ENCODE measurements around the gene GRM7. TPM values are rescaled to one million over a fixed set of nuclear protein-coding genes. Genes with fewer than 3 reads are reported as not detected.

GRM7 gene
- total and polyA plus RNA-seq, 4 donors: 0.08 to 0.33 TPM; not detected in 2

DNA sequence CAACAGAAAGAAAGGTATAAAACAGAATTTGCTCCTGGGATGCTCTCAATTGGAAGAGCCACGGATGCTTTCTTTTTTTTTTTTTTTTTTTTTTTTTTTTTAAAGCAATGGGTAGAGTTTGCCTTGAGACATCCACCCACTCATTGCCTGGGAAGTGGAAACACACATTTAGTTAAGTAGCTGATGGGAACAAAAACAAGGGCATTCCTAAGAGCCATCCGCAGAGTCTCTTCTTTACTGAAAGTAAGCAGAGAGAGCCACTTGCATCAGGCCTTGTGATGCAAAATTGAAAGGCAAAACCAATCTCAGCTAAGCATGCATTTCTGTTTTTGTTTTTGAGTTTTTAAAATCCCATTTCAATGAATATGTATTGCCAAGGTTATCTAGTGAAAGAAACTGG is 852.8 kb downstream of the GRM7 start (continued):
- TF ChIP-seq NR2F2 (IDR thresholded peaks at IDR 0.05) (no peak), TAF1 (conservative IDR thresholded peaks at IDR 0.05) (no peak), EGR1 (IDR thresholded peaks at IDR 0.05; ENCODE audit: low read depth in 2 of 2) (no peak), JUND (IDR thresholded peaks at IDR 0.05) (no peak)
- TF ChIP-seq, protein P1, sequence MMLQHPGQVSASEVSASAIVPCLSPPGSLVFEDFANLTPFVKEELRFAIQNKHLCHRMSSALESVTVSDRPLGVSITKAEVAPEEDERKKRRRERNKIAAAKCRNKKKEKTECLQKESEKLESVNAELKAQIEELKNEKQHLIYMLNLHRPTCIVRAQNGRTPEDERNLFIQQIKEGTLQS (IDR thresholded peaks at IDR 0.05): no peak

DNA sequence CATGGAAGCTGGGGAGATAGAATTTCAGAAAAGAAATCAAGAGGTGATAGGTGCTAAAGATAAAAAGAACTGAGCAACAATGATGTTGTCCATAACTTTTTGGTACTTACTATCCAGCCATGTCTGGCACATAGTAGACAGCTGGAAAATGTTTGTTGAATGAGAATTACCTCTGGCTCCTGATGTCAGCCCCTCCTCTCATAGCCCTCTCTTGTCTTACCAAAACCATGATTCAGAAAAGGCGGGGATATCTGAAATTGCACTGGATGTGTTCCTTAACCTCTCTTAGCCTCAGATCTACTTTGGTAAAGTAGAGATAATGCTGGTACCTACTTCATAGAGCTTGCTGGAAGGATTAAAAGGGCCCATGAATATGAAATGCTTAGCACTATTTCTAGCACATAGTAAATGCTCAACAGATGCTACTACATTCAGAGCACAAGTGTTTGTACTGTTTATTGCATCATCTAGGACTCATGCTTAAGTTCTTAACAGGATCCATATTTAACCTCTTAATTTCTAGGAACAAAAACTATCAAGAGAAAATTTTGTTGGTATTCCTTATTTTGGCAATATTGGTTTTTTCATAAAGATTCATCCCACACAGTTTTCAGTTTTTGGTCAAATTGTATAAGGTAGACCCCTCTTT is 859.9 kb downstream of the GRM7 start:
- H3K27ac ChIP-seq (ENCODE audit: low read depth in 1 of 2, low read length in 2 of 2): no peak overlapping the region
- no peaks in the 10 kb centered on the region for H3K36me3 ChIP-seq (ENCODE audit: control insufficient read depth in 4 of 4, insufficient read depth in 3 of 4, low read depth in 1 of 4, low read length in 3 of 4)

More for the DNA sequence above, 859.9 kb downstream of the GRM7 start:
- no peak for TF ChIP-seq EGR1 (IDR thresholded peaks at IDR 0.05; ENCODE audit: low read depth in 2 of 2)
- TF ChIP-seq, protein P1 (IDR thresholded peaks at IDR 0.05): no peak
- no peak for TF ChIP-seq FOXA2 (IDR thresholded peaks at IDR 0.05)
- no peak for TF ChIP-seq HNF4A (conservative IDR thresholded peaks at IDR 0.05)
- TF ChIP-seq, protein P2, sequence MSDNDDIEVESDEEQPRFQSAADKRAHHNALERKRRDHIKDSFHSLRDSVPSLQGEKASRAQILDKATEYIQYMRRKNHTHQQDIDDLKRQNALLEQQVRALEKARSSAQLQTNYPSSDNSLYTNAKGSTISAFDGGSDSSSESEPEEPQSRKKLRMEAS (IDR thresholded peaks at IDR 0.05): no peak
- TF ChIP-seq RXRA (IDR thresholded peaks at IDR 0.05): no peak
- TF ChIP-seq, protein P3, sequence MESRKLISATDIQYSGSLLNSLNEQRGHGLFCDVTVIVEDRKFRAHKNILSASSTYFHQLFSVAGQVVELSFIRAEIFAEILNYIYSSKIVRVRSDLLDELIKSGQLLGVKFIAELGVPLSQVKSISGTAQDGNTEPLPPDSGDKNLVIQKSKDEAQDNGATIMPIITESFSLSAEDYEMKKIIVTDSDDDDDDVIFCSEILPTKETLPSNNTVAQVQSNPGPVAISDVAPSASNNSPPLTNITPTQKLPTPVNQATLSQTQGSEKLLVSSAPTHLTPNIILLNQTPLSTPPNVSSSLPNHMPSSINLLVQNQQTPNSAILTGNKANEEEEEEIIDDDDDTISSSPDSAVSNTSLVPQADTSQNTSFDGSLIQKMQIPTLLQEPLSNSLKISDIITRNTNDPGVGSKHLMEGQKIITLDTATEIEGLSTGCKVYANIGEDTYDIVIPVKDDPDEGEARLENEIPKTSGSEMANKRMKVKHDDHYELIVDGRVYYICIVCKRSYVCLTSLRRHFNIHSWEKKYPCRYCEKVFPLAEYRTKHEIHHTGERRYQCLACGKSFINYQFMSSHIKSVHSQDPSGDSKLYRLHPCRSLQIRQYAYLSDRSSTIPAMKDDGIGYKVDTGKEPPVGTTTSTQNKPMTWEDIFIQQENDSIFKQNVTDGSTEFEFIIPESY (IDR thresholded peaks at IDR 0.05): no peak
- TF ChIP-seq HNF4G (IDR thresholded peaks at IDR 0.05): no peak
- TF ChIP-seq, protein P4, sequence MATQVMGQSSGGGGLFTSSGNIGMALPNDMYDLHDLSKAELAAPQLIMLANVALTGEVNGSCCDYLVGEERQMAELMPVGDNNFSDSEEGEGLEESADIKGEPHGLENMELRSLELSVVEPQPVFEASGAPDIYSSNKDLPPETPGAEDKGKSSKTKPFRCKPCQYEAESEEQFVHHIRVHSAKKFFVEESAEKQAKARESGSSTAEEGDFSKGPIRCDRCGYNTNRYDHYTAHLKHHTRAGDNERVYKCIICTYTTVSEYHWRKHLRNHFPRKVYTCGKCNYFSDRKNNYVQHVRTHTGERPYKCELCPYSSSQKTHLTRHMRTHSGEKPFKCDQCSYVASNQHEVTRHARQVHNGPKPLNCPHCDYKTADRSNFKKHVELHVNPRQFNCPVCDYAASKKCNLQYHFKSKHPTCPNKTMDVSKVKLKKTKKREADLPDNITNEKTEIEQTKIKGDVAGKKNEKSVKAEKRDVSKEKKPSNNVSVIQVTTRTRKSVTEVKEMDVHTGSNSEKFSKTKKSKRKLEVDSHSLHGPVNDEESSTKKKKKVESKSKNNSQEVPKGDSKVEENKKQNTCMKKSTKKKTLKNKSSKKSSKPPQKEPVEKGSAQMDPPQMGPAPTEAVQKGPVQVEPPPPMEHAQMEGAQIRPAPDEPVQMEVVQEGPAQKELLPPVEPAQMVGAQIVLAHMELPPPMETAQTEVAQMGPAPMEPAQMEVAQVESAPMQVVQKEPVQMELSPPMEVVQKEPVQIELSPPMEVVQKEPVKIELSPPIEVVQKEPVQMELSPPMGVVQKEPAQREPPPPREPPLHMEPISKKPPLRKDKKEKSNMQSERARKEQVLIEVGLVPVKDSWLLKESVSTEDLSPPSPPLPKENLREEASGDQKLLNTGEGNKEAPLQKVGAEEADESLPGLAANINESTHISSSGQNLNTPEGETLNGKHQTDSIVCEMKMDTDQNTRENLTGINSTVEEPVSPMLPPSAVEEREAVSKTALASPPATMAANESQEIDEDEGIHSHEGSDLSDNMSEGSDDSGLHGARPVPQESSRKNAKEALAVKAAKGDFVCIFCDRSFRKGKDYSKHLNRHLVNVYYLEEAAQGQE (IDR thresholded peaks at IDR 0.05): no peak
- TF ChIP-seq GABPA (IDR thresholded peaks at IDR 0.05 in 1 of 2, conservative IDR thresholded peaks at IDR 0.05 in 1 of 2): no peak
- no peak for TF ChIP-seq TAF1 (conservative IDR thresholded peaks at IDR 0.05)
- TF ChIP-seq JUND (IDR thresholded peaks at IDR 0.05): no peak
- TF ChIP-seq SP1 (IDR thresholded peaks at IDR 0.05): no peak
- TF ChIP-seq, protein P5, sequence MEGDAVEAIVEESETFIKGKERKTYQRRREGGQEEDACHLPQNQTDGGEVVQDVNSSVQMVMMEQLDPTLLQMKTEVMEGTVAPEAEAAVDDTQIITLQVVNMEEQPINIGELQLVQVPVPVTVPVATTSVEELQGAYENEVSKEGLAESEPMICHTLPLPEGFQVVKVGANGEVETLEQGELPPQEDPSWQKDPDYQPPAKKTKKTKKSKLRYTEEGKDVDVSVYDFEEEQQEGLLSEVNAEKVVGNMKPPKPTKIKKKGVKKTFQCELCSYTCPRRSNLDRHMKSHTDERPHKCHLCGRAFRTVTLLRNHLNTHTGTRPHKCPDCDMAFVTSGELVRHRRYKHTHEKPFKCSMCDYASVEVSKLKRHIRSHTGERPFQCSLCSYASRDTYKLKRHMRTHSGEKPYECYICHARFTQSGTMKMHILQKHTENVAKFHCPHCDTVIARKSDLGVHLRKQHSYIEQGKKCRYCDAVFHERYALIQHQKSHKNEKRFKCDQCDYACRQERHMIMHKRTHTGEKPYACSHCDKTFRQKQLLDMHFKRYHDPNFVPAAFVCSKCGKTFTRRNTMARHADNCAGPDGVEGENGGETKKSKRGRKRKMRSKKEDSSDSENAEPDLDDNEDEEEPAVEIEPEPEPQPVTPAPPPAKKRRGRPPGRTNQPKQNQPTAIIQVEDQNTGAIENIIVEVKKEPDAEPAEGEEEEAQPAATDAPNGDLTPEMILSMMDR (IDR thresholded peaks at IDR 0.05; ENCODE audit: low read depth, low read length, missing input control): no peak
- DNase-seq (ENCODE audit: low spot score): no peak
- H3K9me3 ChIP-seq (ENCODE audit: control insufficient read depth in 4 of 4, low read length in 3 of 4): no peaks in the 10 kb centered on the region
- no peaks in the 10 kb centered on the region for H3K4me1 ChIP-seq (ENCODE audit: control insufficient read depth in 4 of 4, insufficient read depth in 4 of 4, low read length in 3 of 4)
- no peak overlapping the region for H3K9ac ChIP-seq (ENCODE audit: low read depth in 1 of 2, low read length in 2 of 2)
- 90% methylated on average over 1 of the region's 1 CpG for WGBS
- H3K27me3 ChIP-seq (ENCODE audit: control insufficient read depth in 4 of 4, insufficient read depth in 4 of 4, low read length in 3 of 4): no peaks in the 10 kb centered on the region
- no peak overlapping the region for H3K4me3 ChIP-seq (ENCODE audit: low read depth in 1 of 3, low read length in 3 of 3)

All from liver (tissue), 9 donors.